ENCODE data around the gene CCDC85C. TPM values are rescaled to one million over a fixed set of nuclear protein-coding genes. Genes with fewer than 3 reads are reported as not detected.
A peak's percentile ranks its signal among the peaks of the same experiment; 100 is the strongest.

CCDC85C gene
- total RNA-seq, 1 donor from 2014 or later = 41.0 TPM

GRCh38 chr14:99497341-99497740, 106.7 kb downstream of the CCDC85C start:
- no peak for DNase-seq
- TF ChIP-seq CTCF (IDR thresholded peaks at IDR 0.05; ENCODE audit: borderline replicate concordance) = no peak
- H3K9me3 ChIP-seq (replicated peaks) = no peaks in the 10 kb centered on the region
- H3K27ac ChIP-seq (replicated peaks) = no peak overlapping the region
- no peaks in the 10 kb centered on the region for H3K27me3 ChIP-seq (ENCODE audit: low read depth)
- intact Hi-C loops (cut with micrococcal nuclease) = no loop called here
- peaks cover 13% of the 10 kb centered on the region for H3K4me1 ChIP-seq
- peaks cover 96% of the 10 kb centered on the region for H3K36me3 ChIP-seq
- H3K4me3 ChIP-seq = no peak overlapping the region

GRCh38 chr14:99484106-99484505, 119.9 kb downstream of the CCDC85C start:
- Histone ChIP-seq H3K27ac (replicated peaks) (no peak overlapping the region), H3K9me3 (replicated peaks) (no peaks in the 10 kb centered on the region), H3K27me3 (ENCODE audit: low read depth) (no peaks in the 10 kb centered on the region), H3K36me3 (no peaks in the 10 kb centered on the region), H3K4me3 (no peak overlapping the region), H3K4me1 (peaks cover 90% of the 10 kb centered on the region)
- no peak for TF ChIP-seq CTCF (IDR thresholded peaks at IDR 0.05; ENCODE audit: borderline replicate concordance)
- intact Hi-C loops (cut with micrococcal nuclease) = no loop called here
- no peak for DNase-seq

GRCh38 chr14:99481745-99482099, 122.3 kb downstream of the CCDC85C start:
- H3K27me3 ChIP-seq (ENCODE audit: low read depth) = no peaks in the 10 kb centered on the region
- no peaks in the 10 kb centered on the region for H3K9me3 ChIP-seq (replicated peaks)
- H3K36me3 ChIP-seq = no peaks in the 10 kb centered on the region
- no peak for TF ChIP-seq CTCF (IDR thresholded peaks at IDR 0.05; ENCODE audit: borderline replicate concordance)
- H3K27ac ChIP-seq (replicated peaks) = peak overlapping the region; percentile 95
- H3K4me3 ChIP-seq = peak overlapping the region; percentile 92
- intact Hi-C loops (cut with micrococcal nuclease) = no loop called here
- H3K4me1 ChIP-seq = peaks cover 82% of the 10 kb centered on the region
- no peak for DNase-seq

GRCh38 chr14:99480917-99481744, 122.9 kb downstream of the CCDC85C start, which contains the start of gene CCNK:
Gene CCNK, plus strand, starts transcription at chr14:99481409. Its CDS starts 11,269 bp downstream, at chr14:99492678.
- peak; percentile 100 for DNase-seq
- H3K27ac ChIP-seq (replicated peaks) = peak within 1 kb of the TSS; percentile 95
- no peaks in the 10 kb centered on the region for H3K36me3 ChIP-seq
- H3K4me3 ChIP-seq = peak within 1 kb of the TSS; percentile 92
- no peaks in the 10 kb centered on the region for H3K27me3 ChIP-seq (ENCODE audit: low read depth)
- H3K4me1 ChIP-seq = peaks cover 76% of the 10 kb centered on the region
- no peaks in the 10 kb centered on the region for H3K9me3 ChIP-seq (replicated peaks)
- intact Hi-C loops (cut with micrococcal nuclease) = no loop called here
- TF ChIP-seq CTCF (IDR thresholded peaks at IDR 0.05; ENCODE audit: borderline replicate concordance) = no peak

- Histone ChIP-seq H3K27me3 (ENCODE audit: low read depth) (no peaks in the 10 kb centered on the region), H3K4me3 (peak within 1 kb of the TSS; percentile 92), H3K36me3 (no peaks in the 10 kb centered on the region), H3K4me1 (peaks cover 73% of the 10 kb centered on the region), H3K27ac (replicated peaks) (peak within 1 kb of the TSS; percentile 95), H3K9me3 (replicated peaks) (no peaks in the 10 kb centered on the region)
- peak; percentile 67 for DNase-seq
- TF ChIP-seq CTCF (IDR thresholded peaks at IDR 0.05; ENCODE audit: borderline replicate concordance) = peak; percentile 46
- intact Hi-C loops (cut with micrococcal nuclease) = no loop called here
These were observed 123.8 kb downstream of the CCDC85C start, which contains the start of gene SETD3 for GRCh38 chr14:99479906-99480869. Gene SETD3, minus strand, starts transcription at chr14:99480859. Its CDS starts 15,054 bp downstream, at chr14:99465805.
